HG03045 (cell line): ENCODE data around the gene ABL2.

ENCODE experiments used
- ATAC-seq: cut with Tn5 transposase; IDR thresholded peaks from one replicate; pipeline ENCODE4 v1.9.1; 2021; ENCODE audit warnings: mild to moderate bottlenecking, moderate library complexity; ENCODE audit not compliant: unreplicated experiment

Gene ABL2

GRCh38 chr1:179095924-179096323 is 133.6 kb downstream of the ABL2 start:
- ATAC-seq = no peak

- no peak for ATAC-seq
These were observed 134.1 kb downstream of the ABL2 start for GRCh38 chr1:179095377-179095776.

- ATAC-seq = no peak
These were observed 134.7 kb downstream of the ABL2 start for GRCh38 chr1:179094818-179095217.

DNA sequence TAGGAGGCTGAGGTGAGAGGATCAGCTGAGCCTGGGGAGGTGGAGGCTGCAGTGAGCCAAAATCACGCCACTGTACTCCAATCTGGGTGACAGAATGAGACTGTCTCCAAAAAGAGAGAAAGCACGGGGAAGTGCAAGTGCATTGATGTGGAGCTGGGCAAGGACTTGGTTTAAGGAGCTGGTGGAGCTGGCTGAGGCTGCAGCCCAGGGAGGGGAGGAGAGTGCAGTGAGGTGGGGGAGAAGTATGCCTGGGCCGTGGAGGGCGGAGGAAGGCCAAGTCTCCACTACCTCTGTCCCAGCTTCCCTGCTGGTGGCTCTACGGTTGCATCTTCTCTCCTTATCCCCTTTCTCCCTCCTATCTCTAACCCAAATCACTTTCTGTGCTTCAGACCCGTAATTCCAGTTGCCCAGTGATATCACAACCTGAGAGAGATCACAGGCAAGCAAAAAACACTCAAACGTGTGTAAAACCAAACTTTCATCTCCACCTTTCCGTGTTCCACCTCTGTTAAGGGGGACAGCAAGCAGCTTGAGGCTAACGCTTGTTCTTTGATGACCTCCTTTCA is 136.5 kb downstream of the ABL2 start:
- no peak for ATAC-seq

DNA sequence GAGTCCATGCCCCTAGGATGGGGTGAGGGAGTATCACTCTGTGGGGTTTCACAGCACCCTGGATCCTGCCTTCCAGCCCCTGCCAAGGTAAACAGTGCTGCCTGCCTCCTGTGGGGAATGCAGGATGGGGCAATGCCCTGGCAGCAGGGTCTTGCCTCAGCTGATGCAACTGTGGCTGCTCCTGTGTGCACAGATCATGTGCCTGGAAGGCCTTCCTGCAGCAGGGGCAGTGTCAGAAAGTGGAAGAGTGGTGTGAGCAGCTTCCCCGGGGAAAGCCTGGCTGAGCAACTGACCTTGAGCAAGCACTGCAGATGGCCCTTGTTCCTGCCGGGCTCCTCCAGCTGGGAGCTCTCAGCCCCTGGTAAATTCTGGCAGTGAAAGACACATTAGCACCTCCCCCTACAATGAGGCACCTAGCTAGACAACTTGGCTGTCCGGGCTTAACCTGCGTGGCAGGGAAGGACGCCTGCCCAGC is 137.7 kb downstream of the ABL2 start:
- no peak for ATAC-seq

DNA sequence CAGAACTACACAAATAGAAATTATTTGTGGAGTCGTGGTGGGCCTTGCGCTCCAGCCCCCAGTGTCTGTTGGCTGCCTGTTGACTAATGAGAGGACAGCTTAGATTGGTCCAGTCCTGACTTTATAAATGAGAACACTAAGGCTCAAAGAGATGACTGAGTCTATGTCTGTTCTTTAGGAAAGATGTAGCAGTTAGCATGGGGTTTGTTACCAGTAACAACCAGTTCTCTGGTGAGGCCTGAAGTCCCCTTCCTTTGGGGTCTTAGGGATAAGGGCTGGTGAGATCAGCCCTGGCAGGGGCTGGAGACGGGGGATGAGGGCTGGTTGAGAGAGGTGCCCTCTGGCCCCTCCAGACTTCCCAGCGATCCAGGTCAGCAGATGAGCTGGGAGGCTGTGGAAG is 138.6 kb downstream of the ABL2 start:
- ATAC-seq = no peak

GRCh38 chr1:179090522-179090921 is 139.0 kb downstream of the ABL2 start:
- ATAC-seq = no peak

DNA sequence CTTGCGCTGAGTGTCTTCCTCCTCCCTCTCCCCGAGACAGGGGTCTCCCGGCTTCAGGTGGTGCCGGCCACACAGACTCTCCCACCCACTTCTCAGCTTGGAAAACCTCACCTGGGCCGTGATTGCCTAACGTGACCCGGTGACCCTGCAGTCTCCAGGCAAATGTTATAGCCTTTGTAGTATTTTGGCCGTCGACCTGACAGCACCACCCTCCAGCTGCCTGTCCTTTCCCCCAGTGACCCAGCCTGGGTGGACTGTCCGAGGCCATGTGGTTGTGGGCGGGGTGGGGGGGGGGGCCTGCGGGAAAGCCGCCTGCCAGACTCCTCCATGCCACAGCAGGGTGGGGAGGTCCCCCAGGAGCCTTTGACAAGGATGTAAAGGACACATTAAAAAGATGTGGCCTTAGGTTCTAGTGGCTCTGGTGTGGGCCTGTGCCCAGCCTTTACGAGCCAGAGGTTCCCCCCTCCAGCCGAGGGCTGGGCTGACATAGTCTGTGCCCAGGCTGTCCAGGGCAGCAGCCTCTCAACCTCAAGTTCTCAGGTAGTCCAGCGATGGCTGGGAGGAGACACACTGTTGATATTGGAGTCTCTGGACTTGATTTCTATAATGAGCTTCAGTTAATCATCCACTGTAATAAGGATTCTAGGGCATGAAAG is 139.5 kb downstream of the ABL2 start:
- ATAC-seq = no peak

DNA sequence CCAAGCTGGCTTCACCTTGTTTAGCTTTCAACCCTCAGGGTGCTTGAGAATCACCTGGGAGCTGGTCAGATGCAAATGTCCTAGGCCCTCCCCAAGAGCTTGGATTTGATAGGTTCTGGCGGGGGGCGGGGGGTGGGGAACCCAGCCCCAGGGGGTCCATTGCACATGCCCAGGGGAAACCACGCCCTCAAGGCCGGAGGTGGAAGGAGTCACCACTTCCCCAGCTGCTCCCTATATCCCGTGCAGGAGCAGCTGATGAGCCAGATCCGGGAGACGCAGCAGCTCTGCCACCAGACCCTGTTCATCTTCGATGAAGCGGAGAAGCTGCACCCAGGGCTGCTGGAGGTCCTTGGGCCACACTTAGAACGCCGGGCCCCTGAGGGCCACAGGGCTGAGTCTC is 141.8 kb downstream of the ABL2 start:
- ATAC-seq = no peak

GRCh38 chr1:179083533-179083932 is 145.9 kb downstream of the ABL2 start:
- no peak for ATAC-seq

GRCh38 chr1:179082999-179083335 is 146.5 kb downstream of the ABL2 start:
- no peak for ATAC-seq

GRCh38 chr1:179082333-179082998 is 147.0 kb downstream of the ABL2 start:
- ATAC-seq = peak; percentile 30

GRCh38 chr1:179081687-179082332 is 147.7 kb downstream of the ABL2 start, which contains the start of gene TOR3A:
Gene TOR3A (plus strand): TSS chr1:179082070. CDS start chr1:179082129, 59 bp downstream.
- ATAC-seq = peak; percentile 91

DNA sequence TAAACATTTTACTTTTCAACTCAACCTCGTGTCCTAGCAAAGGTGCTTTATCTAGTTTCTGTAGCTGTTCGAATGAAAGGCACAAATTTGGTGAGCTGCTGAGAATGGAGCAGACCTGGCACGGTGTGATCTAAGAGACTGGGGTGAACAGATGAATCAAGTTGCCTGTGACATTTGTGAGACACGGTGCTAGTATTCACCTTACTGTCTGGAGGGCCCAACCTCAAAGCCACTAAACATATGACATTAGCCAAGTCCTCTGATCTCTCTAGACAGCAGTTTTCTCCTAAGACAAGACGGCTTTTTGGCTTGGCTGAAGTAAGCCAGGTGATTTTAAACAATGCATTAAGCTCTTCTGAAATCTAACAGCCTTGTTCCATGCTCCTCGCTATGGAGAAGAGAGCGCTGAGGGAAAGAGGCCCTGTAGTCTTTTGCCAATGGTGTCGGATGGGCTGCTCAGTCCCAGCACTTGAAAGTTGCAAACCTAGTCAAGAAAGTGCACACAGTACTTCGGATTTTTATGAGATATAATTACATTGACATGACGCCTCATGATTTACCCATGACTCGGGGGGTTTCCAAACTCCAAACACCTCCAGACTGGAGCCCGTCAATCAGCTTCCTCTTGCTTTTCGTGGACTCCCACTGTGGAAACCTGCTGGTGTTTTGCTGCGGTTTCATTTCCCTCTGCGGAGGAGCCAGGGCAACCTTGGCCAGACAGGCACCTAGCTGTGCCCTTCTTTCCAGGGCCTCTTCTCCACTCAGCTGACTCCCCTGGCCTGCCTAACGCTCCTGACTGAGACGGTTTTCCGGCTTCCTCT is 148.4 kb downstream of the ABL2 start:
- ATAC-seq = peak; percentile 23

- no peak for ATAC-seq
These were observed 150.2 kb downstream of the ABL2 start for GRCh38 chr1:179079113-179079761.

- no peak for ATAC-seq
These were observed 152.1 kb downstream of the ABL2 start for GRCh38 chr1:179077396-179077795.

GRCh38 chr1:179066471-179066870 is 163.0 kb downstream of the ABL2 start:
- no peak for ATAC-seq

- ATAC-seq = no peak
These were observed 167.9 kb downstream of the ABL2 start for GRCh38 chr1:179061360-179062282.
